Ovary (tissue), 3 donors: ENCODE data around the gene DRD4.

Source experiments
- POLR2A ChIP-seq: fragments of 450-650 bp; IDR thresholded peaks from one replicate; pipeline ENCODE4 v1.6.1; 2017; ENCODE audit warnings: antibody characterized with exemption, mild to moderate bottlenecking, moderate library complexity
- TF ChIP-seq, protein P1 (sequence below), 3 donors: fragments of 450-650 bp in 2 of 3; fragments of 200-600 bp in 1 of 3; IDR thresholded peaks; one replicate each; pipeline versions ENCODE4 v1.5.1 to v1.8.0; 2016 to 2022; ENCODE audit warnings: antibody characterized with exemption in 3 of 3, mild to moderate bottlenecking in 1 of 3
- donor health status: DM: no; HTN: no; CAD: no.

DNA sequence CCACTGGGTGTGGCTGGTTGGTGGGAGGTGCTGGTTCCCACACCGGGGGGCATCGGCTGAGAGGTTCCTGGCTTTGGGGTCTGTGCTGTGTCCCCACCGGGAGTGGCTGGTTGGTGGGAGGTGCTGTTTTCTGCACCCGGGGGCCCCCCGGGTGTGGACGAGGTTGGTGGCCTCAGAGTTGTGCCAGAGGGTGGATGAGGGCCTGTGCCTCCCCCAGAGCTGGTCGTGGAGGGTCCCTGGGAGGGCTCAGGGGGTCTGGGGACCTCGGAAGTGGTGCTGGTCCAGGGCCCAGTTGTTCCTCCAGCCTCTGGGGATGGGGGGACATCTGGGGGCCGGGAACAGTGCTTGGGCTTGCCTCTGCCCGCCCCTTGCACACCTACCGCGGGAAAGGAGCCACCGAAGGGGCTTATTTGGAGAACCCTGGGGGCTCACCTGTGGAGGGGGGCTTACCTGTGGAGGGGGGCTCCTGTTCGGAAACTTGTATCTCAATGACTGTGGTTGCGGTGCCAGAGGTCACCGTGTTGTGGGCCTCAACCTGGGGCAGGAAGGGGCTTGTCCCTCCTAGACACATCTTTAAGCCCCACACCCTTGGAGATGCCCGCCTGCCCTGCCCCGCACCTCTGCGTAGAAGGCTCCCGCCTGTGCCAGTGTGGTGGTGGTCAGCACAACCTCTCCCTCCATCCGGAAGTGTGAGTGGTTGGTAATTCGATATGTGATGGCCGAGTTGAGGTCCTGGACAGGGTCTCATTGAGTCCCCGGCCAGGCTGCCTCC lies 18.0 kb upstream of the DRD4 start:
- TF ChIP-seq, protein P1, sequence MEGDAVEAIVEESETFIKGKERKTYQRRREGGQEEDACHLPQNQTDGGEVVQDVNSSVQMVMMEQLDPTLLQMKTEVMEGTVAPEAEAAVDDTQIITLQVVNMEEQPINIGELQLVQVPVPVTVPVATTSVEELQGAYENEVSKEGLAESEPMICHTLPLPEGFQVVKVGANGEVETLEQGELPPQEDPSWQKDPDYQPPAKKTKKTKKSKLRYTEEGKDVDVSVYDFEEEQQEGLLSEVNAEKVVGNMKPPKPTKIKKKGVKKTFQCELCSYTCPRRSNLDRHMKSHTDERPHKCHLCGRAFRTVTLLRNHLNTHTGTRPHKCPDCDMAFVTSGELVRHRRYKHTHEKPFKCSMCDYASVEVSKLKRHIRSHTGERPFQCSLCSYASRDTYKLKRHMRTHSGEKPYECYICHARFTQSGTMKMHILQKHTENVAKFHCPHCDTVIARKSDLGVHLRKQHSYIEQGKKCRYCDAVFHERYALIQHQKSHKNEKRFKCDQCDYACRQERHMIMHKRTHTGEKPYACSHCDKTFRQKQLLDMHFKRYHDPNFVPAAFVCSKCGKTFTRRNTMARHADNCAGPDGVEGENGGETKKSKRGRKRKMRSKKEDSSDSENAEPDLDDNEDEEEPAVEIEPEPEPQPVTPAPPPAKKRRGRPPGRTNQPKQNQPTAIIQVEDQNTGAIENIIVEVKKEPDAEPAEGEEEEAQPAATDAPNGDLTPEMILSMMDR (IDR thresholded peaks at IDR 0.05) = no peak
- no peak for TF ChIP-seq POLR2A
